A204.1 (cell line): ENCODE measurements around the gene HERC3.

Source experiments
- FAIRE-seq: peaks from 2 replicates; lab custom pipeline; 2012; peaks lifted over from hg19 to GRCh38; lab: Jason Lieb, UNC

HERC3 gene

DNA sequence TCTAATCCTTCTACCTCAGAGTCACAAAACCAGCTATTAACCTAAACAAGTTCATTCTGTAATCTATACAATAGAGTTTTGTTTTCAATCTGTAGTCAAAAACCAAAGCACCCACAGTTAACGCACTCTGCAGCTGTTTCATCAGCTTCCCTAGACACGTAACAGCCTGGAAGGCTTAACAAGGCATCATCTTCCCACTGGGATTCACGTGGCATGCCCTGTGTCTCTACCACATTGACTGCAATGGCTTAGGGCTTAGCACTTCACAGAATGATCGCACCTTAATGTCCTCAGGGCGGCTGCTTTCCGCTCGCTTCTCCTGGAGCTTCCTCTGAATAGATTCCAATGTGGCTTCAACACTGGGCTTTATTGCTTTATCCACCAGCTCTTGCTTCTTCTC, 155.1 kb downstream of the HERC3 start:
- FAIRE-seq = no peak

DNA sequence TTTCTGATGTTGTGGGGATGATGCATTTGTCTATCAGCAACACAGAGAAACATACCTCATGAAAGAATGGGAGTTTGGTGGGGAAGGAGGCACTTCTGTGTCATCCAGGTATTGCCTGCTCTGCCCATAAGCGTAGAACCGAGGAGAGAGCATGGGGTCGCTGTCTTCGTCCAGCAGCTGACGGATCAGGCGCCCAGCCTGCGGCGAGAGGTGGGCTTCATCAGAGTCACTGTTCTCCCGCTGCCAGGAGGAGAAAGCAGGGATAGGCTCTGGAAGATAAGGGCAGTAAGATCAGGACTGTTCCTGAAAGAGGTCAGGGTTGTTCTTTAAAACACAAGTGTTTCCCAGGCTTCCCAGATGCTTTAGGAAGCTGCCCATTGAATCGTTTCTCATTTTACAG, 158.1 kb downstream of the HERC3 start:
- FAIRE-seq = no peak

- FAIRE-seq = no peak
Observed at GRCh38 chr4:88751258-88752075, 159.2 kb downstream of the HERC3 start.

- no peak for FAIRE-seq
Observed at GRCh38 chr4:88752076-88752463, 159.8 kb downstream of the HERC3 start.

DNA sequence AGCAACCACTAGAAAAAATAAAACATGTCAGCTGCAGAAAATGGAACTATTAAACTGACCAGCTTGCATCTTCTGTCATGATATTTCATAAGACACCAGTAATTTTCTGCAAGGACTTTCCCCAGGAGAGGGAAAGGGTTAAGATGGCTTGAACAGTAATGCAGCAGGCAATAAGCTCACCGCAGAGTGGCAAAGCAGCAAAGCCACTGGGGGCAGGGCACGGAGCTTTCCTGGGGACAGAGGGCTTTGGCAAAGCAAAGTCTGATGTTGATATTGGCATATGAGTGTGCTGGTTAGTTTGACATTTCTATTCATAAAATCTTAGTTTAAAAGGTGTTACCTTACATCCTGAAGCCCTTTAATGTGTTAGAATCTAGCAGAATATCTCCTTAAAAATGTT, 160.5 kb downstream of the HERC3 start:
- no peak for FAIRE-seq

DNA sequence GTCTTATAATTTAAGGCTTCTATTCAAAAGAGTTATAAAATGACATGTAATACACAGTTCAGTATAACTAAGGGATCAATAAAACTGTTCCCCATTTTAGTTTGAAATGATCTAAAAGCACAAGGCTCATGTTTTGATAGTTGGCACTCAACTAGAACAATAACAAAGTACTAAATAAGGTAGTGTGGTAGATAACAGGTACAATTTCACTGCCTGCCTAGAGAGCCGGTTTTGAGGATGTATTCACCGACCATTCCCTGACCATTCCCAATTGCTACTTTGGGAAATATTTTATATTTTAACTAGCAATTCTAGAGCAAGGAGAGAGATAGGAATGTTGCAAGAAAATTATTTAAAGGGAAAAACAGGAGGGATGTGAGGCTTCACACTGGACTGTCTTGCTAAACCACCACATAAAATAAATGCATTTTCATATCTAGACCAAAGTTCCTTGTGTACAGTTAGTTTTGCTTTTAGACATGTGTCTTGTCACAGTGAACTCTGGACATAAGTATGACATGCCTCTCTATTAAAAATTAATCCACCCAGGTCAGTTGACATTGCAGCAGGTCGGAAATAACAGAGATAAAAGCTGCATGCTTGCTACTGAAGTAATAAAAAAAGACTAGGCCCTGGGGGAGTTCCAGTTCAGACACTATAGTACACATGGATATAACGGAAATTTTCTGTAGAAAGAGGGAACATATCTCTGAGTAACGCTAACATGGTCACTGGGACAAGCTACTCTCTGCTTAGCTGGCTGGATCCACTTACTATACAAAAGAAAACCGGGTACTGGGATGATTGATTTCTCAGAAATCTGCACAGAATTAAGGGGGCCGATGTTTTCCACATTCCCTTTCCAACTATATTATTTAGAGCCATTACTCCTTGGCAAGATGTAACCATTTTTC, 161.6 kb downstream of the HERC3 start:
- FAIRE-seq = no peak

- no peak for FAIRE-seq
Observed at GRCh38 chr4:88754796-88755195, 162.5 kb downstream of the HERC3 start.

- FAIRE-seq = no peak
Observed at GRCh38 chr4:88755454-88755853, 163.2 kb downstream of the HERC3 start.

DNA sequence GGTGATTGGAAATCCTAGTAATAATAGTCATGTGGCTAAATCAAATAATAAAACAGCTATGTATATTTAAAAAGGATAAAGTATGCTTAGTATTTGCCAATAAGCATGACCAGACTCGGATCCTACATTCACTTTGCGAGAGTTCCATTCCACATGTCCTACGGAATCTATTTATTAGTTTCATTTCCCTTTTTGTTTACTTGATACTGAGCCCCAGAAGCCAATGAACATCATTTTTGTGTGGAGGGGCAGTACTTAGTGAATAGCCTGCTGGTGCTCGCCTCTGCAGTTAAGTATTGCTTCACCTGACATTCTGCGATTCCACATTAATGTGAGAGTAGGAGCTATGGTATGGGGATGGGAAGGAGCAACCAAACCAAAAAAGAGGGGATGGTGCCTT, 163.9 kb downstream of the HERC3 start:
- no peak for FAIRE-seq

DNA sequence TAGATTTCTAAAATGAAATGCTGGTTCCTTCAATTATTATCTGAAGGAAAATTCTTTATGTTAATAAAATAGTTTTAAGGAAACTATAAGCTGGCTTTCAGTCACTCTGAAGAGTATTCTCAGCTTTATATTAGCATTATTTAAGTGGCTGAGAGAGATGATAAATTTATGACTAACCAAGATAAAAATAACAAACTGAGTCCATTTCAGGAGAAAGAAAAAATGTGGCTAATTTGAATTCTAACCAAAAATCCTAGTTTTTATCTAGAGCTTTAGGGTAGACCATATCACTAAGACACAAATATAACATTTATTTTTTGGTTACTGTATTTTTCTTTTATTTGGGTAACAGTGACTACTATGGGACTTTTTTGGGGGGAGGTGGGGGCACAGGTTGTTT, 164.8 kb downstream of the HERC3 start:
- no peak for FAIRE-seq

DNA sequence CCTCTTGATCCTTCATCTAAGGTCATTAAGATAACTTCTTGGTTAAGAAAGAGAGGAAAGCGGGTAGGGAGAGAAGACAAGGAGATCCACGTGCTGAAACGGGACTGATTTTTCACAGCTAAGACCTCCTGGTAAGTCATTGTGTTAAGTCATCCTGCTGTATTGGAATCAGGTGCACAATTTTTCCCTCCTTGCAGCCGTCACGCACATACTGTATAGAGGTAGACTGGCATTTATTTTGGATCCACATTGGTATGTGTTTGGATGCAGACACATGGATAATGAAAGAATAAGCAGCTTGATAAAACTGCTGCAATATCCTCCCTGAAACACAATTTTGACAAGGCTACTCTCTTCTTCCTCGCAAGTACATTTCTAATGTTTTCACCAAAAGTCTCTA, 165.5 kb downstream of the HERC3 start:
- no peak for FAIRE-seq
